PFSK-1 (cell line): ENCODE results near the gene ANKIB1.

Experiments used
- FOXP2 ChIP-seq: optimal IDR thresholded peaks from 2 replicates; pipeline ENCODE3; 2011; ENCODE audit warnings: borderline replicate concordance, control low read depth, inconsistent platforms; ENCODE audit not compliant: insufficient read depth; ENCODE audit errors: extremely low read length, extremely low read depth
- POLR2AphosphoS5 ChIP-seq: IDR thresholded peaks from 2 replicates; pipeline ENCODE4 v1.6.1; 2012; ENCODE audit warnings: low read depth, mild to moderate bottlenecking, control low read depth, low read length, moderate library complexity
- REST ChIP-seq, 2 experiments: IDR thresholded peaks; 2 replicates each; pipeline versions ENCODE4 v1.6.1 to v1.8.0; 2011 to 2012; ENCODE audit warnings: low read depth in 2 of 2, low read length in 2 of 2, control low read depth in 1 of 2, inconsistent platforms in 1 of 2, mild to moderate bottlenecking in 1 of 2, moderate library complexity in 1 of 2; ENCODE audit not compliant: insufficient read depth in 1 of 2
- SIN3A ChIP-seq: IDR thresholded peaks from 2 replicates; pipeline ENCODE4 v1.6.1; 2012; ENCODE audit warnings: mild to moderate bottlenecking, low read length, moderate library complexity, borderline replicate concordance; ENCODE audit not compliant: insufficient read depth
- TAF1 ChIP-seq: IDR thresholded peaks from 2 replicates; pipeline ENCODE4 v1.6.1; 2012; ENCODE audit warnings: low read length, control low read depth, borderline replicate concordance; ENCODE audit not compliant: insufficient read depth

Gene ANKIB1

DNA sequence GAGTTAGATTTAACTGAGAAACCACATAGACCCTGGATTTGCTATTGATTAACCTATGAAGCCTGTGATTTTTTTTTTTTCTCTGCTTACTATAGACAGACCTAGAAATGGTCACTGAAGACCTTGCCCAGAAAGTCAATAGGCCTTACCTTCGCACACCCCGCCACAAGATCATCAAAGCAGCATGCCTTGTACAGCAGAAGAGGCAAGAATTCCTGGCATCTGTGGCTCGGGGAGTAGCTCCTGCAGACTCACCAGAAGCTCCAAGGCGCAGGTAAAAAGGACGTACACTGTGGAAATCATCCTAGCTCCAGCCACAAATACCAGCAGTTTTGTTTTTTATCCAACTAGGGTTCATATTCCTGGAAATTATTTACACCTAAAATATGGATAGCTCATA lies 145.3 kb downstream of the ANKIB1 start:
- TF ChIP-seq SIN3A (no peak), FOXP2 (no peak), REST (IDR thresholded peaks at IDR 0.05; ENCODE audit: insufficient read depth in 1 of 2, low read depth in 2 of 2, low read length in 2 of 2) (no peak), TAF1 (no peak), POLR2AphosphoS5 (no peak)

DNA sequence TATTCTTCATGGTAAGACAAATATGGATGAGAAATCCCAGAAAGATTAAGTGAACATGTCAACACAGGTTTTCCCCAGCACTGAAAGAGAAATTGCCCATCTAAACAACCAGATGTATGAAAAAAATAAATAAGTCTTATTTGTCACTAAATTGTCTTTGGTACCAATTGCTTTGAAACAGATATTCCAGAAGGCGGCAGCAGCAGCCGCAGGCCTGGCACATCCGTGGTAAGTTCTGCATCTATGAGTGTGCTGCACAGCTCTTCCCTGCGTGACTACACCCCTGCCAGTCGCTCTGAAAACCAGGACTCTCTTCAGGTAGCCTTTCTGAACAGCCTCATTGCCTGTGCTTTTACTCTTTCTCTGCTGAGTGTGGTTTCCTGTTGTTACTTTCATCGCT lies 151.8 kb downstream of the ANKIB1 start:
- no peak for TF ChIP-seq TAF1
- no peak for TF ChIP-seq REST (IDR thresholded peaks at IDR 0.05; ENCODE audit: insufficient read depth in 1 of 2, low read depth in 2 of 2, low read length in 2 of 2)

- no peak for TF ChIP-seq SIN3A
- no peak for TF ChIP-seq TAF1
- TF ChIP-seq REST (IDR thresholded peaks at IDR 0.05; ENCODE audit: insufficient read depth in 1 of 2, low read depth in 2 of 2, low read length in 2 of 2): no peak
- TF ChIP-seq FOXP2: no peak
- TF ChIP-seq POLR2AphosphoS5: no peak
Measured at GRCh38 chr7:92400013-92400412, 154.2 kb downstream of the ANKIB1 start.

DNA sequence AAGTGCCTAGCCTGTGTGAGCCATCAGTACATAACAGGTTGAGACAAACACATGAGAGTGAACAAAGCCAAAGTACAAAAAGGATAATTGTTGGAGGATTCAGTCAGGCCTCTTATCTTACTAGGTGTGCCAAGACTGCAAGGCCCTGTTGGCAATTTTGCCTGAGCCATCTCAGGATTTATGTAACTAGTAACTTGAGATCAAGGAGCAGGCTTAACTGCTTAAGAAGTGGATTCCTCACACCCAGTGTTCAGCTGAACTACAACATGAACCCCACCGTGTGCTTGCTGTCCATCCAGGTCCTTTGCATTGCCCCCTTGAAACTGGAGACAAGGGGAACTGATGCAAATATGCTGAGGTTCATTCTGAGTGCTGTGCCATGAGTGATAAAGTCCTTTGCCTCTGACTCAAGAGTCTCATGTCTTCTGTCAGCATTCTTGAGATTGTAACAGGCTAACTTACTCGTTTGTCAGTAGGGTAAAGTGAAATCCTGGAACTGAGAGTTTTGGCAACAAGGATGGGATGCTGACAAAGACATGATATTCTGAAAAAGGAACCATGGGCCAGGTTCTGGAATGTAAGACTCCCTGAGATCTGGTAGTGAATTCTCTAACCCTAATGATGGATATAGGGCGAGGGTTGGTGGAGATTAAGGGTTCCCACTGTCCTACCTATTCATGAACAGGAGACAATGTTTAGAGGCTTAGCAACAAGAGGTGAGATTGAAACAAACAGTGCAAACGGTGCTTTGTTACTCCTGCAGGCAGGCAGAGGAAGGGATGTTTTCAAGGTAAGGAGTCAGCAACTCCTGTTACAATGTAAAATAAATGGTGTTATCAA lies 157.4 kb downstream of the ANKIB1 start:
- TF ChIP-seq TAF1 (no peak), POLR2AphosphoS5 (no peak)

GRCh38 chr7:92403760-92404074 lies 157.9 kb downstream of the ANKIB1 start:
- no peak for TF ChIP-seq REST (IDR thresholded peaks at IDR 0.05; ENCODE audit: insufficient read depth in 1 of 2, low read depth in 2 of 2, low read length in 2 of 2)
- no peak for TF ChIP-seq SIN3A
- TF ChIP-seq POLR2AphosphoS5: no peak
- no peak for TF ChIP-seq FOXP2
- TF ChIP-seq TAF1: no peak
